GM19372 (cell line): ENCODE results near the gene EIF2AK3.
"Not testable (repeated sequence)": the region's sequence is repeated elsewhere in the genome, so short reads cannot be mapped to it uniquely, and the experiment has no call there.

Source experiments
- ATAC-seq: cut with Tn5 transposase; IDR thresholded peaks from one replicate; pipeline ENCODE4 v1.9.1; 2021; ENCODE audit warnings: mild to moderate bottlenecking, low read depth, moderate library complexity; ENCODE audit not compliant: unreplicated experiment

EIF2AK3 gene

DNA sequence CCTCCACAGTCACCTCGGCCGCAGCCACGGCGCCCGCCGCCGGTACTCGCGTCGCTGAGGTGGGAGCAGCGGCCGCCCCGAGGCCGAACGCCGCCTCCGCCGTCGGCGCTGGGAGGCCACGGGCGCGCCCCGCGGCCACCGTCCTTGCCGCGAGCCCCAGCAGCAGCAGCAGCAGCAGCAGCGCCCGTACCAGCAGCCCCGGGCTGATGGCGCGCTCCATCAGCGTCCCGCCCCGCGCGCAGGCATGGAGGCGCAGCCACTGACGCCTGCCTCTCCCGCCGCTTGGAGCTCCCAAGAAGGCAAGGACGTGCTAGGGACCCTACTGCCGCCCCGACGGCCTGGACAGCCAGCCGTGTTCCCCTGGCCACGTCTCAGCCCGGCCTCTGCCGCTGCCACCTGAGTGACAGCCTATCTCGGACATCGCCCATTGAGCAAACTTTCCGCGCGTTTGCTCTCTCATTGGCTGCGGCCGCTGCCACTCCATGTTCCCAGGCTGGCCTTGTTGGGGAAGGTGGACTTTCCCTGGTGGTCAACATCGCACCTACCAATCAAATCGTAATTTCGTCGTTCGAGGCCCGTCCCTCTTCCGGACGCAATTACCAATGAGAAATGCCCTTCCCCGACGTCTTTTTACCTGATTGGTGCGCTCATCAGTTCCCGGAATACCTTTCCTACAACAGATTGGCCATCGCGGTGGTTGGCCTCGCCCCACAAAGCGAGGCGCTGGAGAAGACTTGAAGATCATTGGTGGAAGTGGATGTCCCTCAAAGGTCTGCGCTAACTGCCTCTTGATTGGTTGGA lies at the start of gene EIF2AK3:
Gene EIF2AK3, minus strand, starts transcription at position 410 of the 801 bp plus-strand sequence. Its CDS starts 190 bp downstream, at position 220.
- ATAC-seq: peak; percentile 83

DNA sequence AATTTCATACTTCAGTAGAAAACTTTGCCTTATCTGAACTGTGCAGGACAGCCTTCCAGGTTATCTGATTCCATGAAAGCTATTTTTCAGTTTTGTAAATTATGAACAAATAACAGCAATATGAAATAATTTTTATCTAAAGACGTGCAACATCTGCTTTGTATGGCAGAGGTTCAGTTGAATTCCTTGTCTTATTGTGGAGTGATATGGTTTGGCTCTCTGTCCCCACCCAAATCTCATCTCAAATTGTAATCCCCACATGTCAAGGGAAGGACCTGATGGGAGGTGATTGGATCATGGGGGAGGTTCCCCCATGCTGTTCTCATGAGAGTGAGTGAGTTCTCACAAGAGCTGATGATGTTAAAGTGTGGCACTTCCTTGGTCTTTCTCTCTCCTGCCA lies 46.1 kb upstream of the EIF2AK3 start:
- no peak for ATAC-seq

DNA sequence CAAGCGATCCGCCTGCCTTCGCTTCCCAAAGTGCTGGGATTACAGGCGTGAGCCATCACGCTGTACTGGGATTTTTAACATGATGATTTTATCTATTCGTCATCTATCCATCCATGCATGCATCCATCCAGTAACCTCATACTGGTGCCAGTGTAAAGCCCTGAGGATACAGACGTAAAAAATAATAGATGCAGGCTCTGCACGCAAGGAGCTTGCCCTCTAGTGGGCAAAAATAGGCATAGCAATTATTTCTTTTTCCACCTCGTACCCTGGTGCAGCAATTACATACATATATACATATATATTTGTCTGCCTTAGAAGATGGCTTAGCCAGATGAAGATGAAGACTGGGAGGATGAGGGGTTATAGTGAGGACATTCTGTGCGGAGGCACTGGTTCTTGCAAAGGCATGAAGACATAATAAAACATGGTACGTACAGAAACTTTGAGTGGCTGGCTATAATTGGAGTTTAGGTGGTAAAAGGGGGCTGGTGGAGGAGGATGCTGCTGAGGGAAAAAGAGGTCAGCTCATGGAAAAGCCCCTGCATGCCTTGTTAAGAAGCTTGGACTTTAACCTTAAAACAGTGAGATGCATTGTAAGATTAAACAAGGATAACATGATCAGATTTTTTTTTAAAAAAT lies 44.6 kb upstream of the EIF2AK3 start:
- no peak for ATAC-seq

DNA sequence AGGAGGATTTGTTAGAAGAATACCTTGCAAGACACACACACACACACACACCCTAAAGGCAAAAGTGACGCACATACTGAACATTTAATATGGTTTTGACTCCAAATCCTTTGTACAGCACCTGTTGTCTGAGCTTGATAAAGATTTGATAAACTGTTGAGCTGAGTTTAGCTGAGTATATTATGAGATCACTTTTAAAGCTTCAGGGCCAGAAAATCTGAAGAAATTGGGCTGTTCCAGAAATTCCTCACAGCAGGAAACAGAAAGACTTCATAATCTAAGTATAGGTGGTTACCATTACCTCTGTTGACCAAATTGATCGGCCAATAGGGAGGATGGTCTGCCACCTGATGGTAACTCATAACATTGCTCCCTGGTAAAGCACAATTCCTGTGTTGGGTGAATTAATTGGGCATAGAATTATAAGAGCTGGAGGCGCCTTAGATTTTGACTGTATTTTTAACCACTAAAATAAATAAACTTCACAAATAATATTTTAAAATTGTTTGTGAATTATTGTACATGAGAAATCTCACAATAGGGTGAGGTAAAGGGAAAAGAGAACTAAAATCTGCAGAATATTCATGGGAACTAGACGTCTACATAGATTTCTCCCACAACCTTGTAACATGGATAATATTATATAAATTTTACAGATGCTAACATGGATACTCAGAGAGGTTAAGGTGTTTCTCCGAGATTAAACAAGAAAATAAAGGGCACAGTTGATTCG lies 42.4 kb upstream of the EIF2AK3 start:
- ATAC-seq: peak; percentile 89

DNA sequence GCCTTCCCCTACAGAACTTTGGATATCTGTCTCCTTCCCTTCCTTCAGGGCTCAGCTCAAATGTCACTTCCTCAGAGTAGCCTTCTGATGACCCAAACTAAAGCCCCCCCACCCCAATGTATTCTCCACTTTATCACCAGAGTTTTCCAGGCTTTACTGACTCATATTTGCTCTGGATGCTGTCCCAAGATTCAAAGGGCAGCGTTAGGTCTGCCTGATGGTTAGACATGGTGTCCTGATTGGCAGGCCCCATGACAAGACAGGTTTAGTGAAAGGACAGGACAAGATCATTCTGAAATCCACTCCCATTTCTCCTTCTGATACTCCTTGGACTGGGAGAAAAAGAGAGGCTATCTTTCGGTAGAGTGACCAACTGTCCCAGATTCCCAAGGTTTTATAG lies 41.6 kb upstream of the EIF2AK3 start:
- no peak for ATAC-seq

DNA sequence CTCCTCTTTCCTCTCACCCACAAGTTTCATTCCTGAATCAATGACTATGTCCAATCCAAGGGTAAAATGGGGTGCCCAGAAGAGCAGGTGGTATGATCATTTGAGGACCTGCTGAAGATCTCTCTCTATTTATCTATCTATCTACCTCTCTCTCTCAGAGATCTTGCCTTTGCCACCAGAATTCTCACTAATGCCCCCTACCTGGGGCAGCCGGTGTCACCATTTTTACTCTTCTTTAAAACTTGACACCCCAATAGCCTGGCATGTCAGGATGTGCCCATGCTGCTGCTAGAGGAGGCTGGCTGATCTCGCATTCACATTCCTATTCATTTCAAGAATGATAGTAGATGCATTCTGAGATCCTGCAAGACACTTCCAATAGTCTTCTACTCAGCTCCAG lies 40.0 kb upstream of the EIF2AK3 start:
- ATAC-seq: no peak

DNA sequence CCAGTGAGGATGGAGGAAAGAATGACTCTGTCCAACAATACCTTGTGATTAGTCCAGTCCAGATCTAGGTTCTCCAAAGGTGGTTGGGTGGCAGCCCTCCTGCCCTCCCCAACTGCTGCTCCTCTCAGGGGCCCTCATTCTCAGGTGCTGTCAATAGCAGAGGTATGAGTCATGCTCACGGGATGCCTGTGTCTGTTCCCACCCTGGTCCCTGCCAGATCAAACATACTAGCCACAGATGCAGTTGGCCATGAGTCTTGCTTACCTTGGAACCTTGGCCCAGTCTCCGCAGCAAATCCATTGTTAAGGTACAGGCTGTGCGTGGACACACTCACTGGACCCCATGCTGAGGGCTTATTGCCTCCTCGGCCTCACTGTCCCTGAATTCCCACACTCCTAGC lies 39.3 kb upstream of the EIF2AK3 start:
- no peak for ATAC-seq

DNA sequence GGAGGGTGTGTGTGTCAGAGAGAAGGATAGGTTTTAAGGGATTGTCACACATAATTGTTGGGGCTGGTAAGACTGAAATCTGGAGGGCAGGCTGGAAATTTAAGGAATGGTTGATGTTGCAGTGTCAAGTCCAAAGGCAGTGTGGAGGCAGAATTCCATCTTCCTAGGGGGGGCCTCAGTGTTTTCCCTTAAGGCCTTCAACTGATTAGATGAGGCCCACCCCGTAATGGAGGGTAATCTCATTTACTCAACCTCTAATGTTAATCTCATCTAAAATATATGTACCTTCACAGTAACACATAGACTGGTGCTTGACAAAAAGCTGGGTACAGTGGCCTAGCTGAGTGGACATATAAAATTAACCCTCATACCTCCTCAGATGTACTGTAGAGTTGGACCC lies 33.4 kb upstream of the EIF2AK3 start:
- no peak for ATAC-seq

DNA sequence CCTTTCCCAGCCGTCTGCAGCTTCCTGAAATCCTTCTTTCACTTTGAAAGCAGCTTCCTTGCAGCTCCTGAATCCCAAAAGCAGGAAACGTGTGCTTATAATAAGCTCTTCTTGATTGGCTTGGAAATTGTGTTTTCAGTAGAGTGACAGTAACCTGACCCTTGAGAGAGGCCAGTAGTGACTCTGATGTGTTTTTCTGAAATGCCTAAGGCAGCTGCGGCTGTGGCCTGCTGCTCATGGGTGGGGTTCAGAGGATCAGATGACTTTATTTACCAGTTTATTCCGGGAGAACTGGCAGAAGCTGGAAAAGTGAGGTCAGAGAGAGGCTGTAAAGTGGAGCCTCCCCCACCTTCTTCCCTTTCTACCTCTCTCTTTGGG lies 32.3 kb upstream of the EIF2AK3 start:
- ATAC-seq: no peak

DNA sequence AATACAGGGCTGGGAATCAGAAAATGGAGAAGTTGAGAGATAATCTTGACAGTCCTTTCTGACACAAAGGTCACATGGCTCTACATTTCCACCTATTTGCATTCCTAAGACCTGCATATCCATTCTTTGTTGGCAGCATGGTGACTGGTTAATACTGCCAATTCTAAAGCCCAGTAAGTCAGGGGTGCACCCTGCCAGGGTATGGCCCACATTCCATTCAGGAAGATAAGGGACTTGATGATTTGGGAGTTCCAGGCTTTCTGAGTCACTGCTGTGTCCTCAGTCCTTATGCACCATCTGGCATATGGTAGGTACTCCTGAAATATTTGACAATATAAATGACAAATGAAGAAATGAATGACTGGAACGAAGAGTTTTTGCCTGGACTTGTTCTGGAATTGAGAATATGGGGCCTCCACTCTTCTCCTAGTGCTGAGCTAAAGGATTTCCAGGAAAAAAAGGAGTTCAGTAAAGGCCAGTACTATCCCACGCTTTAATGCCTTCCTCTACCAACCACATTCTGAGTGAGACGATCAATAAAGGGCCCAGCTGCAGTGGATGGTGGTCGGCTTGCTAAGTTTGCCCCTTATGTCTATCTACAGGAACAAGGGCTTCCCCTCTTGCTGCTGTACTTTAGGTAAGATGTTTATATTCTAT lies 31.7 kb upstream of the EIF2AK3 start:
- ATAC-seq: no peak

DNA sequence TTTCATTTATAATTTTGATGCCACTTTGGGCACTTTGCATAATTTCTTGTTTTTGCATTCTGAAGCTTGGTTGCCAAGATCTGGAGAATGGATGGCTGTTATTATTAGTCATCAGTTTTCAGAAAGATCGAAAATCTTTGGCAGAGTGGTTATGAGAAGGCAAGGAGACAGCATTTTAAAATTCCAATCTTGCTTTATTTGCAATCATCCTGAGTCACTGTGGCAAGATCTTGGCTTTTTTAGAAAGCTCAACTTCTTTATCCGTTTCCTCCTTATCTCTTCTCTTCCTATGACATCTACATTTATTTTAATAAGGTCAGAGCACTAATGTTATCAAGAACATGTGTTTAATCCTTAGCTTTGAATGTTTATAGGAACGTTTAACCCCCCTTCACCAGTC lies 31.1 kb upstream of the EIF2AK3 start:
- no peak for ATAC-seq

DNA sequence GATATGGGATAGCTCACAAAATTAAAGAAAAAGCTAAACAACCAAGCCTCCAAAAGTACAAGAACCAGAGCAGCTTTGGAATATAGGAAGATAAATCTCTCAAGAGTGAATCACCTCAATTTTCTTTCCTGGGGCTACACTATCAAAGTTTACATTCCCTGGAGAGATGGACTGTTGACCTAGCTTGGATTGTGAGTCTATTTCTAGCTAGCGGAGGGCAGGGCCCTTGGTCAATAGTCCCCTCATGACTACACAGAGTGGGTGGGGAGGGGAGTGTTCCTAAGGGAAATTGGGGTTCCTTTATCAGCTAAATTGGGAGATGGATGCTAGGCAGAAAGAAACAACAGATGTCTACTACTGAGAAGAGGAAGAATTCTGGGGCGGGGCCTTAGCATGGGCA lies 29.9 kb upstream of the EIF2AK3 start:
- no peak for ATAC-seq

DNA sequence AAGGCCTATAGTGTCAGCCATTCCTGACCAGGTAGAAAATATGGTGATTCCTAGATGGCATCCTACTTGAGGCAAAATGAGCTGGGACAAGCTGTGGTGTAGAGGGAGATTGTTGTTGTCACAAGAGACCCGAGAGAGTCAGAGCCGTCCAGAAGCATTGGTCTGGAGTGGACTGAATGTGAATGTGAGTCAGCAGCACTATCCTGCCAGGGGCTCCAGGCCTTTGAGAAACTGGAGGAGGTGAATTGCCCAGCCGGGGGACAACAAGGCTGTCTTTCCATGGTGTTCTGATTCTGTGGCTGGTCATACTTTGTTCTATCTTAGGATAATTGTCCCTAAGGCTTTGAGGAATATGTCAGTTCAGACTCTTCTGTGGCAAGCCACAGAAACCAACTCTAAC lies 29.4 kb upstream of the EIF2AK3 start:
- no peak for ATAC-seq

DNA sequence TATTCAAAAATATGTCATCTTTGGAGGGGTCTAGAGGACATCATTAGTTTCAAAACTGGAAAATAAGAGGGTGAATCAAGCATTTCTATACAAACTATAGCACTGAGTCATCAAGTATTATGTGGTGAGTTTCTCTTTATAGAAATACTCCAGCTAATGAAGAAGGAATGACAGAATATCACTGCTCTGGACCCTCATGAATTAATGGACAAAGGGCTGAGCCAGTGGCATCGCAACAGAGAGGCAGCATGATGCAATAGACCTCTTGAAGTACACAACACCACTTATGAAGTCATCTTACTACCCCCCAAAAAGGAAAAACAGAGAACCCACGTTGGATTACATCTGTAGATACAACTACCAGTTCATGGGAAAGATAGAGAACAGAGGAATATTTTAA lies 27.4 kb upstream of the EIF2AK3 start:
- no peak for ATAC-seq

DNA sequence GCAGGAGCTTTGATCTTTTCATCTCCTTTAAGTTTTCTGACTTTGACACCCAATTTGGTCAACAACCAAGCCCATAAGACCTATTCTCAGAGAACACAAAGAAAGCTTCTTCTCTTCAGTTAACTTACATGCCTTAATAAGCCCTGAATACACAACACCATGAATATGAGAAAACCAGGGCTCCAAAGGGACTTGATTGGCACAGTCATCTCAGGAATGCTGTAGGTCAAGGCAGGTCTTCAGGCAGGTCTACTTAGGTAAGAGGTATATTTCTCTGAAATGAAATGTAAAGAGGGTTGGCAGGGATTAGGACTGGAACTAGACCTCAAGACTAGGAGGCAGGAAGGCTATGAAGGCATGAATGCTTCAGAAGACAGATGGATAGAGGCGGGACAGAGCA lies 24.4 kb upstream of the EIF2AK3 start:
- no peak for ATAC-seq

DNA sequence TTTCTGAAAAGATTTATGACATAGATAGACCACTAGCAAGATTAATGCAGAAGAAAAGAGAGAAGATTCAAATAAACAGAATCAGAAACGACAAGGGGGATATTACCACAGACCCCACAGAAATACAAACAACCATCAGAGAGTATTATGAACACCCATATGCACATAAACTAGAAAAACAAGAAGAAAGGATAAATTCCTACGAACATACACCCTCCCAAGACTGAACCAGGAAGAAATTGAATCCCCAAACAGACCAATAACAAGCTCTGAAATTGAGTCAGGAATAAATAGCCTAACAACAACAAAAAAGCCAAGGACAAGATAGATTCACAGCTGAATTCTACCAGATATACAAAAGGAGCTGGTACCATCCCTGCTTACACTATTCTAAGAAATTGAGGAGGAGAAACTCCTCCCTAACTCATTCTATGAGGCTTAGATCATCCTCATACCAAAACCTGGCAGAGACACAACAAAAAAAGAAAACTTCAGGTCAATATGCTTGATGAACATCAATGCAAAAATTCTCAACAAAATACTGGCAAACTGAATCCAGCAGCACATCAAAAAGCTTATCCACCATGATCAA lies 18.1 kb upstream of the EIF2AK3 start:
- not testable (repeated sequence) for ATAC-seq

DNA sequence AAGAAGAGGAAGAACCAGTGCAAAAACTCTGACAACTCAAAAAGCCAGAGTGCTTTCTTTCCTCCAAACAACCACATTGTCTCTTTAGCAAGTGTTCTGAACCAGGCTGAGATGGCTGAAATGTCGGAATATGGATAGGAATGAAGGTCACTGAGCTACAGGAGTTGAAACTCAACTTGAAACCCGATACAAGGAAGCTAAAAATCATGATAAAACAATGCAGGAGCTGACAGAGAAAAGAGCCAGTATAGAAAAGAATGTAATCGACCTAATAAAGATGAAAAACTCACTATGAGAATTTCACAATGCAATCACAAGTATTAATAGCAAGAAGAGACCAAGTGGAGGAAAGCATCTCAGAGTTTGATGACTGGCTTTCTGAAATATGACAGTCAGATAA lies 15.0 kb upstream of the EIF2AK3 start:
- no peak for ATAC-seq

DNA sequence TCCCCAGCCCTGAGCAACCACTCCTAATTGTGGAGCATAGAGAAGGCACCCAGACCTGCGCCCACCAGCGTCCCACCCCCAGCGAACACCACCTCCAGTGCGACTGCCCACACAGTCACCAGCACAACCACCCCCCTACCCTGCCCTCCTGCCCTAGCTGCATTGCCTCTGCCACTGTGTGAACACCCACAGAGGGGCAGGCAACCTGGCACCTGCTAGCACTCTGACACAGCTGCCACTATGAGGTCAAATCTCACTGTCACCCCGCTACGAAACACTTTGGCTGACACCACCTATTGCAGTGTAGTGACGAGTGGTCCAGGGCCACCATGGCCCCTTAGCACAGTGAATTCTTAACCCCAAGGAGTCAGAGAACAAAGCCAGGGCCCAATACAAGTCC lies 14.1 kb upstream of the EIF2AK3 start:
- ATAC-seq: no peak

DNA sequence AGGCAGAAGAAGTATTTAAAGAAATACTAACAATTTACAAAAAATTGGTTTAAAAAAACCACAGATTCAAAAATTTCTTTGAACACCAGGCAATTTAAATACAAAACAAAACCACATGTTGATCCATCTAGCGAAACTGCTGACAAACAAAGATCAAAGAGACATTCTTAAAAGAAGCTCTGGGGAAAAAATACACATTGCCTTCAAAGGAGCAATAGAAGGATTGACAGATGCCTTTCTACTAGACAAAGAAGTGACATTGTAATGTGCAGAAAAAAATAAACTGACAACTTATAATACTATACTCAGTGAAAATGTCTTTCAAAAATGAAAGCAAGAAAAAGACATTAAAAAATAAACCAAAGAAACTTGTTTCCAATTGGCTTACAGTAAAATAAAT lies 12.6 kb upstream of the EIF2AK3 start:
- ATAC-seq: no peak

DNA sequence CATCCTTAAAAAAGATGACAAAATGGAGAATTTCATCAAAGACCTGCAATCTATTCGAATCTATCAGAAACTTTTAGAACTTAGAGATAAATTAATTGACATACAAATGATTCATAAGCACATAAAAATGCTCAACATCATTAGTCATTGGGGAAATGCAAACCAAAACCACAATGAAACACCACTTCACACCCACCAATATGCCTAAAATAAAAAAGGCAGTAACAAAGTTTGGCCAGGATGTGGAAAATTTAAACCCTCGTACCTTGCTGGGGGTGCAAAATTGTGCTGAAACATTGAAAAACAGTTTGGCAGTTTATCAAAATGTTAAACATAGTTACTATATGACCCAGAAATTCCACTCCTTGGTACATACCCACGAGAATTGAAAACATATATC lies 11.5 kb upstream of the EIF2AK3 start:
- no peak for ATAC-seq
